IPS-18a (cell line): ENCODE data around the gene PDCD1.

Experiments used
- H3K27ac ChIP-seq: one replicate; pipeline ENCODE4 v1.5.1; 2013; ENCODE audit warnings: low read length
- H3K27me3 ChIP-seq: one replicate; pipeline ENCODE4 v1.6.1; 2013; ENCODE audit warnings: mild to moderate bottlenecking, low read length; ENCODE audit not compliant: control insufficient read depth, insufficient read depth
- H3K36me3 ChIP-seq: one replicate; pipeline ENCODE4 v1.6.1; 2013; ENCODE audit warnings: low read depth, low read length; ENCODE audit not compliant: control insufficient read depth
- H3K4me1 ChIP-seq: one replicate; pipeline ENCODE4 v1.6.1; 2013; ENCODE audit warnings: low read depth, low read length; ENCODE audit not compliant: control insufficient read depth
- H3K4me3 ChIP-seq: one replicate; pipeline ENCODE4 v1.5.1; 2013; ENCODE audit warnings: low read length
- H3K9ac ChIP-seq: one replicate; pipeline ENCODE4 v1.6.1; 2013; ENCODE audit warnings: mild to moderate bottlenecking, low read length, moderate library complexity
- H3K9me3 ChIP-seq: one replicate; pipeline ENCODE4 v1.6.1; 2013; ENCODE audit warnings: low read depth, low read length; ENCODE audit not compliant: control insufficient read depth

PDCD1 gene

DNA sequence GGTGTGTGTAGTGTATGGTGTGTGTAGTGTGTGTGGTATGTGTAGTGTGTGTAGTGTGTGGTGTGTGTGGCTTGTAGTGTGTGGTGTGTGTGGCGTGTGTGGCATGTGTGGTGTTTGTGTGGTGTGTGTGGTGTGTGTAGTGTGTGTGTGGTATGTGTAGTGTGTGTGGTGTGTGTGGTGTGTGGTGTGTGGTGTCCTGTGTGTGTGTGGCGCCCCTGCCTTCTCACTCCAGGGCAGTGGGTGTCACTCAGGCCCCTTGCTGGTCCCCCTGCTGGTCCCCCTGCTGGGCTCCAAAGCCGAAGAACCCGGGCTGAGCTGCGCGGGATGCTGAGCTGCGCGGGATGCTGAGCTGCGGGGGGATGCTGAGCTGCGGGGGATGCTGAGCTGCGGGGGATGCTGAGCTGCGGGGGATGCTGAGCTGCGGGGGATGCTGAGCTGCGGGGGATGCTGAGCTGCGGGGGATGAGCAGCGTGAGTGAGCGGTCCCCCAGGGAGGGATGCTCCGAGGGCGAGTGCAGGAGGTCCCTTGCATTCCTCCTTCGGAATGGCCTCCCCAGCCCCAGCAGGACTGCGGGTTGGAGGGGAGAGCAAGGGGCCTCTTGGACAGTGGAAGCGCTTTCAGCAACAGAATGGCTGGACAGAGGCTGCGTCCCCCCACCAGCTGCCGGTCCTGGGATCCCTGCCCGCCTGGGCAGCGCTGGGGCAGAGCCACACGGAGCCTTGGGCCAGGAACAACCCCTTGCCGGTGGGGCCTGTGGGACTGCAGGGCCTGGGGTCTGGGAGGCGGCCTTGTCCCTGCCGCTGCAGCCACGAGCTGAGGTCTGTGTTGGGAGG, 7.5 kb upstream of the PDCD1 start:
- Histone ChIP-seq H3K4me3 (no peak overlapping the region), H3K27ac (no peak overlapping the region), H3K36me3 (no peaks in the 10 kb centered on the region), H3K9ac (no peak overlapping the region), H3K9me3 (no peaks in the 10 kb centered on the region), H3K4me1 (no peaks in the 10 kb centered on the region), H3K27me3 (peaks cover 10% of the 10 kb centered on the region)

DNA sequence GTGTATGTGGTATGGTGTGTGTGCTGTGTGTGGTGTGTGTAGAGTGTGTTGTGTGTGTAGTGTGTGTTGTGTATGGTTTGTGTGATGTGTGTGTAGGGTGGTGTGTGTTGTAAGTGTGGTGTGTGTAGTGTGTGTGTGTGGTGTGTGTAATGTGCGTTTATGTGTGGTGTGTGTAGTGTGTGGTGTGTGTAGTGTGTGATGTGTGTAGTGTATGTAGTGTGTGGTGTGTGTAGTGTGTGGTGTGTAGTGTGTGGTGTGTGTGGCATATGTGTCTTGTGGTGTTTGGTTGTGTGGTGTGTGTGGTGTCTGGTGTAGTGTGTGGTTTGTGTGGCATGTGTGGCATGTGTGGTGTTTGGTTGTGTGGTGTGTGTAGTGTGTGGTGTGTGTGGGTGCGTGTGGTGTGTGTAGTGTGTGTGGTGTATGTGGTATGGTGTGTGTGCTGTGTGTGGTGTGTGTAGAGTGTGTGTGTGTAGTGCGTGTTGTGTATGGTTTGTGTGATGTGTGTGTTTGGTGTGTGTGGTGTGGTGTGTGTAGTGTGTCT, 6.8 kb upstream of the PDCD1 start:
- no peaks in the 10 kb centered on the region for H3K4me1 ChIP-seq
- H3K27ac ChIP-seq = no peak overlapping the region
- no peak overlapping the region for H3K4me3 ChIP-seq
- H3K36me3 ChIP-seq = no peaks in the 10 kb centered on the region
- no peaks in the 10 kb centered on the region for H3K9me3 ChIP-seq
- H3K27me3 ChIP-seq = peaks cover 10% of the 10 kb centered on the region
- H3K9ac ChIP-seq = no peak overlapping the region

- Histone ChIP-seq H3K9me3 (no peaks in the 10 kb centered on the region), H3K9ac (no peak overlapping the region), H3K27ac (no peak overlapping the region)
Measured at GRCh38 chr2:241864850-241865213, 6.1 kb upstream of the PDCD1 start.

GRCh38 chr2:241864168-241864849, 5.6 kb upstream of the PDCD1 start:
- no peaks in the 10 kb centered on the region for H3K9me3 ChIP-seq
- no peaks in the 10 kb centered on the region for H3K4me1 ChIP-seq
- H3K4me3 ChIP-seq = no peak overlapping the region
- no peak overlapping the region for H3K27ac ChIP-seq
- no peaks in the 10 kb centered on the region for H3K36me3 ChIP-seq
- peaks cover 10% of the 10 kb centered on the region for H3K27me3 ChIP-seq
- H3K9ac ChIP-seq = no peak overlapping the region

More at GRCh38 chr2:241864850-241865213, 6.1 kb upstream of the PDCD1 start:
- no peaks in the 10 kb centered on the region for H3K36me3 ChIP-seq
- H3K27me3 ChIP-seq = peaks cover 10% of the 10 kb centered on the region
- no peaks in the 10 kb centered on the region for H3K4me1 ChIP-seq
- no peak overlapping the region for H3K4me3 ChIP-seq

GRCh38 chr2:241863536-241863954, 4.9 kb upstream of the PDCD1 start:
- H3K4me1 ChIP-seq = no peaks in the 10 kb centered on the region
- no peaks in the 10 kb centered on the region for H3K9me3 ChIP-seq
- no peak overlapping the region for H3K4me3 ChIP-seq
- H3K36me3 ChIP-seq = no peaks in the 10 kb centered on the region
- H3K27me3 ChIP-seq = peaks cover 10% of the 10 kb centered on the region
- H3K9ac ChIP-seq = no peak overlapping the region
- H3K27ac ChIP-seq = no peak overlapping the region

DNA sequence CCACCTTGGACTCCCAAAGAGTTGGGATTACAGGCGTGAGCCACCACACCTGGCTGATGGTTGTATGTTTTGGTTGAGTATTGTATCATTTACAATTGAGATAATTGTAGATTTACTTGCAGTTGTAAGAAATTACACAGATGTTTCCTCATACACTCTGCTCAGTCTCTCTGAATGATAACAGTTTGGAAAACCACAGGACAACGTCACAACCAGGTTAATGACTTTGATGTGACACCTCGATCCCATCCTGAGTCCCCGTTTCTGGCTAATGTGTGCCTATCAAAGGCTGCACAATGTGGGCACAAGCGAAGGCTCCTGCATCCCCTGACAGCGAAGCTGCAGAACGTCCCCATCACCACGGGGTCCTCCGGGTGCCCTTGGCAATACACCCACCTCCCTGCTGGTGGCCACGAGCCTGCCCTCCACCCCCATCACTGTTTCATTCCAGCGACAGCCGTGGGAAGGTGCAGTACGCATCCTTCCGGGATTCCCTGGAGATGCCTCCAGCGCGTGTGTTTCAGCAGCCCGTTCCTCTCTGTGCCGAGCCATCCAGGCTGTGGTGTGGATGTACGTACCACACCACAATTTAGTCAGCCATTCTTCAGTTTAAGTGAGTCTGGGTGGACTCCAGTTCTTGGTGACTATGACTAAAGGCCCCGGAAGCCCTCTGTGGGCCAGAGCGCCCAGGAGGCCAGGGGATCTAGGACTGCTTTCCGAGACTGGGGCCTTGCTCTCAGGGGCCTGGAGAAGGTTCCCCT, 4.3 kb upstream of the PDCD1 start:
- Histone ChIP-seq H3K9ac (no peak overlapping the region), H3K36me3 (no peaks in the 10 kb centered on the region), H3K27me3 (peaks cover 10% of the 10 kb centered on the region), H3K4me1 (no peaks in the 10 kb centered on the region), H3K4me3 (no peak overlapping the region), H3K27ac (no peak overlapping the region), H3K9me3 (no peaks in the 10 kb centered on the region)

DNA sequence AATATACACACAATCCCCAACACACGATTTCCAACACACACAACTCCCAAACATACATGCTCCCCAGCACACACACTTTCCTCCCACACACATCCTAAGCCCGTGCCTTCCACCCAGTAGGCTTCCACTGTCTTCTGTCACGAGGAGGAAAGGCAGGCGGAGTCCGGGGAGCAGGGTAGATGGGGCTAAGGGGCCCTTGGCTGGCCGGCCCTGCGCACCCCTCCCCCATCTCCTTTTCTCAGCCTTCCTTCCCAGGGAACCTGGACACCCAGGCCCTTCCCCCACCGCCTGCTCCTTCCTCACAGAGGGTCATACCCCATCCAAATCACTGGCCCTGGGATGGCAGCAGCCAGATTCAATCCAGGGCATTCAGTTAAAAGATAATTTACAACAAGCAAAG, 3.4 kb upstream of the PDCD1 start:
- H3K4me1 ChIP-seq = no peaks in the 10 kb centered on the region
- H3K36me3 ChIP-seq = no peaks in the 10 kb centered on the region
- no peak overlapping the region for H3K4me3 ChIP-seq
- no peak overlapping the region for H3K9ac ChIP-seq
- H3K27ac ChIP-seq = no peak overlapping the region
- H3K27me3 ChIP-seq = peaks cover 10% of the 10 kb centered on the region
- no peaks in the 10 kb centered on the region for H3K9me3 ChIP-seq

GRCh38 chr2:241861264-241861663, 2.6 kb upstream of the PDCD1 start:
- Histone ChIP-seq H3K4me3 (no peak overlapping the region), H3K27ac (no peak overlapping the region), H3K9me3 (no peaks in the 10 kb centered on the region), H3K9ac (no peak overlapping the region), H3K36me3 (no peaks in the 10 kb centered on the region), H3K27me3 (peaks cover 10% of the 10 kb centered on the region), H3K4me1 (no peaks in the 10 kb centered on the region)

DNA sequence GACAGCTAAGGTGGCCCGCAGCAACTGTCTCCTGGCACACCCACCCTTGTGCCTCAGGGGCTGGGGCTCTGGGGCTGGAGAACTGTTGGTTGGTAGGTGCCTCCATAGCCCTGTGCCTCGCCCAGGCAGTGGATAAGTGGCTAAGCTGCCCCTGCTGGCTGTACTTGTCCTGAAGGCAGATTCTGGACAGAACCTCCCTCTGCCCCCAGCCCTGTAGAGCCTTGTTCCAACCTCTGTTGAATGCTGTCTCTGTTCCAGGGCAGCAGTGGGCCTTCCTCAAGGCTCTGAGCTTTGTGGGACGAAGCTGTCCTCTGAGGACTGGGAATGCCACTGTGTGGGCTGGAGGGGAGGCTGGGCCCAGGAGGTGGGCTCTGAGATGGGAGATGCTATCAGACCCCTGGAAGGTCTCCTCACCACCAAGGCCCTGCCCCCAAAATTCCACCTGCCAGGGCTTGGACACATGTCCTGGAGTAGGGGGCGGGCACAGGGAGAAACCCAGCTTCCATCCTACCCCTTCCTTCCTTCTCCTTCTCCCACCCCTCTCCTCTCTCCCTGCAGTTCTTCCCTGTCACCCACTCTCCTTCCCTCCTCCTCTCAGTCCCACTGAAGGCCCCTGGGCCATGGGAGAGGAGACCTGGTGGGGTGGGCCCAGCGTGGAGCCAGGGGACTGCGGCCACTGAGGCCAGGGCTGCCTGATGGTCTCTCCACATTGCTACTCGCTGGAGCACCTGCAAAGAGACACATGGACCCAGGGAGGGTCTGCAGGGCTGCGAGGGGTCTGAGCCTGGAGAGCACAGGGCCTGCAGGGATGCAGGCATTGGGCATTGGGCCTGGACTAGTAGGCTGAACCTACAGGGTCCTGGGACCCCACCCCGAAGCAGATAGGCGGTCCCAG, 1.7 kb upstream of the PDCD1 start:
- Histone ChIP-seq H3K36me3 (no peaks in the 10 kb centered on the region), H3K27me3 (peaks cover 4% of the 10 kb centered on the region), H3K9ac (no peak overlapping the region), H3K4me3 (no peak overlapping the region), H3K9me3 (no peaks in the 10 kb centered on the region), H3K27ac (no peak overlapping the region), H3K4me1 (no peaks in the 10 kb centered on the region)

- Histone ChIP-seq H3K9me3 (no peaks in the 10 kb centered on the region), H3K27ac (no peak overlapping the region), H3K36me3 (no peaks in the 10 kb centered on the region), H3K9ac (no peak overlapping the region), H3K4me3 (no peak overlapping the region), H3K27me3 (no peaks in the 10 kb centered on the region), H3K4me1 (no peaks in the 10 kb centered on the region)
Measured at GRCh38 chr2:241859436-241860183, 916 bp upstream of the PDCD1 start.
